ENCODE results near the gene OMP. TPM values are rescaled to one million over a fixed set of nuclear protein-coding genes. Genes with fewer than 3 reads are reported as not detected.
A peak's percentile ranks its signal among the peaks of the same experiment; 100 is the strongest.

The OMP gene
- total and polyA plus RNA-seq, 2 of the 13 experiments (the other 11 are each of a cell fraction or from before 2014, with no cell fraction given): not detected

GRCh38 chr11:77095551-77096490 lies 6.8 kb upstream of the OMP start (continued):
- TF ChIP-seq ZBTB40 (IDR thresholded peaks at IDR 0.05) (no peak), ZBTB40 (CRISPR knock-in tag; IDR thresholded peaks at IDR 0.05) (peak; percentile 51), SMAD9 (CRISPR knock-in tag; IDR thresholded peaks at IDR 0.05) (no peak), MAZ (IDR thresholded peaks at IDR 0.05; ENCODE audit: borderline replicate concordance, low read depth, low read length) (no peak), MAZ (CRISPR knock-in tag; IDR thresholded peaks at IDR 0.05; ENCODE audit: low read depth) (peak; percentile 39; the same call in 1 of the 2 replicates), MTF1 (CRISPR knock-in tag; IDR thresholded peaks at IDR 0.05) (no peak), KLF12 (CRISPR knock-in tag; IDR thresholded peaks at IDR 0.05; ENCODE audit: borderline replicate concordance) (peak; percentile 67), RORA (CRISPR knock-in tag; IDR thresholded peaks at IDR 0.05) (no peak), ESRRA (CRISPR knock-in tag; IDR thresholded peaks at IDR 0.05; ENCODE audit: low read depth) (peak; percentile 29; the same call in 1 of the 2 replicates), ZNF326 (CRISPR knock-in tag; IDR thresholded peaks at IDR 0.05; ENCODE audit: borderline replicate concordance) (no peak), ZNF770 (CRISPR knock-in tag; IDR thresholded peaks at IDR 0.05) (peak; percentile 99), ZNF747 (CRISPR knock-in tag; IDR thresholded peaks at IDR 0.05; ENCODE audit: borderline replicate concordance) (peak; percentile 84; the same call in 1 of the 2 replicates), ZNF850 (CRISPR knock-in tag; conservative IDR thresholded peaks at IDR 0.05) (no peak), SP5 (CRISPR knock-in tag; IDR thresholded peaks at IDR 0.05; ENCODE audit: borderline replicate concordance, low read depth) (peak; percentile 49; the same call in 1 of the 2 replicates), FOXP4 (CRISPR knock-in tag; IDR thresholded peaks at IDR 0.05) (peak; percentile 41; the same call in 1 of the 2 replicates), ZNF263 (CRISPR knock-in tag; IDR thresholded peaks at IDR 0.05) (peak; percentile 95)

Data from HepG2 (cell line).